Measurements from ENCODE around the gene MAP7. TPM values are rescaled to one million over a fixed set of nuclear protein-coding genes. Genes with fewer than 3 reads are reported as not detected.

MAP7 gene
- total and polyA plus RNA-seq, 2 experiments from 2014 or later: 0.76 to 0.79 TPM

- 34 to 48% methylated on average over 4 of the region's 4 CpGs for WGBS, 2 experiments (ENCODE audit: low coverage in 1 of 2, low lambda C conversion rate in 2 of 2, missing lambda C conversion rate in 2 of 2)
These were observed 231.5 kb downstream of the MAP7 start for GRCh38 chr6:136318676-136319075.

GRCh38 chr6:136317971-136318370, 232.3 kb downstream of the MAP7 start:
- Histone ChIP-seq H3K4me2 (ENCODE audit: unreplicated experiment) (no peak overlapping the region), H2AFZ (peak overlapping the region; percentile 21; the same call in 1 of the 2 replicates), H3K79me2 (ENCODE audit: insufficient read depth) (no peaks in the 10 kb centered on the region), H3K27ac (no peak overlapping the region), H3K9ac (no peak overlapping the region), H3K4me3 (no peak overlapping the region), H3K4me1 (ENCODE audit: insufficient read depth) (no peaks in the 10 kb centered on the region), H3K27me3 (replicated peaks; ENCODE audit: insufficient read depth) (no peaks in the 10 kb centered on the region), H3K9me3 (ENCODE audit: low read depth) (no peaks in the 10 kb centered on the region), H4K20me1 (ENCODE audit: insufficient read depth) (no peaks in the 10 kb centered on the region), H3K9me2 (ENCODE audit: insufficient read depth) (no peaks in the 10 kb centered on the region), H3F3A (ENCODE audit: insufficient read depth) (no peaks in the 10 kb centered on the region), H3K36me3 (ENCODE audit: low read depth) (no peaks in the 10 kb centered on the region)
- in situ Hi-C loops (cut with MboI): no loop called here
- TF ChIP-seq EZH2phosphoT487 (IDR thresholded peaks at IDR 0.05; ENCODE audit: insufficient read depth, low read depth) (no peak), EZH2 (IDR thresholded peaks at IDR 0.05; ENCODE audit: insufficient read depth, poor library complexity, severe bottlenecking) (no peak)
- 36 to 40% methylated on average over 6 of the region's 6 CpGs for WGBS, 2 experiments (ENCODE audit: low coverage in 1 of 2, low lambda C conversion rate in 2 of 2, missing lambda C conversion rate in 2 of 2)
- DNase-seq: no peak

More at GRCh38 chr6:136318676-136319075, 231.5 kb downstream of the MAP7 start:
- DNase-seq: peak; percentile 13
- Histone ChIP-seq H3K27me3 (replicated peaks; ENCODE audit: insufficient read depth) (no peaks in the 10 kb centered on the region), H3K4me2 (ENCODE audit: unreplicated experiment) (no peak overlapping the region), H3K36me3 (ENCODE audit: low read depth) (no peaks in the 10 kb centered on the region), H3K27ac (no peak overlapping the region), H3K9me3 (ENCODE audit: low read depth) (no peaks in the 10 kb centered on the region), H3K4me1 (ENCODE audit: insufficient read depth) (no peaks in the 10 kb centered on the region), H3F3A (ENCODE audit: insufficient read depth) (no peaks in the 10 kb centered on the region), H3K9me2 (ENCODE audit: insufficient read depth) (no peaks in the 10 kb centered on the region), H3K9ac (no peak overlapping the region), H3K79me2 (ENCODE audit: insufficient read depth) (no peaks in the 10 kb centered on the region), H2AFZ (no peak overlapping the region), H4K20me1 (ENCODE audit: insufficient read depth) (no peaks in the 10 kb centered on the region), H3K4me3 (no peak overlapping the region)
- in situ Hi-C loops (cut with MboI): no loop called here
- no peak for TF ChIP-seq EZH2phosphoT487 (IDR thresholded peaks at IDR 0.05; ENCODE audit: insufficient read depth, low read depth)
- no peak for TF ChIP-seq EZH2 (IDR thresholded peaks at IDR 0.05; ENCODE audit: insufficient read depth, poor library complexity, severe bottlenecking)

- DNase-seq: peak; percentile 77
- Histone ChIP-seq H3K27me3 (replicated peaks; ENCODE audit: insufficient read depth) (no peaks in the 10 kb centered on the region), H3K9ac (no peak overlapping the region), H3K4me2 (ENCODE audit: unreplicated experiment) (no peak overlapping the region), H2AFZ (no peak overlapping the region), H3F3A (ENCODE audit: insufficient read depth) (no peaks in the 10 kb centered on the region), H3K4me3 (no peak overlapping the region), H3K27ac (no peak overlapping the region), H3K36me3 (ENCODE audit: low read depth) (no peaks in the 10 kb centered on the region), H3K9me3 (ENCODE audit: low read depth) (no peaks in the 10 kb centered on the region), H3K9me2 (ENCODE audit: insufficient read depth) (no peaks in the 10 kb centered on the region), H3K79me2 (ENCODE audit: insufficient read depth) (no peaks in the 10 kb centered on the region), H4K20me1 (ENCODE audit: insufficient read depth) (no peaks in the 10 kb centered on the region), H3K4me1 (ENCODE audit: insufficient read depth) (no peaks in the 10 kb centered on the region)
- 57 to 60% methylated on average over 5 of the region's 5 CpGs for WGBS, 2 experiments (ENCODE audit: low coverage in 1 of 2, low lambda C conversion rate in 2 of 2, missing lambda C conversion rate in 2 of 2)
- TF ChIP-seq EZH2 (IDR thresholded peaks at IDR 0.05; ENCODE audit: insufficient read depth, poor library complexity, severe bottlenecking): no peak
- no peak for TF ChIP-seq EZH2phosphoT487 (IDR thresholded peaks at IDR 0.05; ENCODE audit: insufficient read depth, low read depth)
- in situ Hi-C loops (cut with MboI): no loop called here
These were observed 233.1 kb downstream of the MAP7 start for GRCh38 chr6:136317021-136317694.

- TF ChIP-seq EZH2phosphoT487 (IDR thresholded peaks at IDR 0.05; ENCODE audit: insufficient read depth, low read depth) (no peak), EZH2 (IDR thresholded peaks at IDR 0.05; ENCODE audit: insufficient read depth, poor library complexity, severe bottlenecking) (no peak)
- H3K36me3 ChIP-seq (ENCODE audit: low read depth): no peaks in the 10 kb centered on the region
- H3K4me3 ChIP-seq: no peak overlapping the region
- H3K9me3 ChIP-seq (ENCODE audit: low read depth): no peaks in the 10 kb centered on the region
- H3K79me2 ChIP-seq (ENCODE audit: insufficient read depth): no peaks in the 10 kb centered on the region
- no peak overlapping the region for H3K9ac ChIP-seq
- 77 to 78% methylated on average over 4 of the region's 4 CpGs for WGBS, 2 experiments (ENCODE audit: low coverage in 1 of 2, low lambda C conversion rate in 2 of 2, missing lambda C conversion rate in 2 of 2)
- no peaks in the 10 kb centered on the region for H3K27me3 ChIP-seq (replicated peaks; ENCODE audit: insufficient read depth)
- in situ Hi-C loops (cut with MboI): no loop called here
- no peaks in the 10 kb centered on the region for H4K20me1 ChIP-seq (ENCODE audit: insufficient read depth)
- H3K9me2 ChIP-seq (ENCODE audit: insufficient read depth): no peaks in the 10 kb centered on the region
- DNase-seq: no peak
- no peak overlapping the region for H3K4me2 ChIP-seq (ENCODE audit: unreplicated experiment)
- H3F3A ChIP-seq (ENCODE audit: insufficient read depth): no peaks in the 10 kb centered on the region
- no peak overlapping the region for H2AFZ ChIP-seq
- no peak overlapping the region for H3K27ac ChIP-seq
- H3K4me1 ChIP-seq (ENCODE audit: insufficient read depth): no peaks in the 10 kb centered on the region
These were observed 234.6 kb downstream of the MAP7 start for GRCh38 chr6:136315594-136315993.

All from GM23248 (cell line).